ENCODE data around the gene PRPSAP2.

- no peak for TF ChIP-seq CTCF (IDR thresholded peaks at IDR 0.05)
- no peak for TF ChIP-seq POLR2AphosphoS5 (IDR thresholded peaks at IDR 0.05)
These were observed 117.7 kb downstream of the PRPSAP2 start for GRCh38 chr17:18975597-18975996.
